Measurements from ENCODE around the gene ZC3H10. TPM values are rescaled to one million over a fixed set of nuclear protein-coding genes. Genes with fewer than 3 reads are reported as not detected.
A peak's percentile ranks its signal among the peaks of the same experiment; 100 is the strongest.

The ZC3H10 gene, protein sequence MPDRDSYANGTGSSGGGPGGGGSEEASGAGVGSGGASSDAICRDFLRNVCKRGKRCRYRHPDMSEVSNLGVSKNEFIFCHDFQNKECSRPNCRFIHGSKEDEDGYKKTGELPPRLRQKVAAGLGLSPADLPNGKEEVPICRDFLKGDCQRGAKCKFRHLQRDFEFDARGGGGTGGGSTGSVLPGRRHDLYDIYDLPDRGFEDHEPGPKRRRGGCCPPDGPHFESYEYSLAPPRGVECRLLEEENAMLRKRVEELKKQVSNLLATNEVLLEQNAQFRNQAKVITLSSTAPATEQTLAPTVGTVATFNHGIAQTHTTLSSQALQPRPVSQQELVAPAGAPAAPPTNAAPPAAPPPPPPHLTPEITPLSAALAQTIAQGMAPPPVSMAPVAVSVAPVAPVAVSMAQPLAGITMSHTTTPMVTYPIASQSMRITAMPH
- 3.3 and 3.6 TPM in 2 replicates for total RNA-seq (2012; rRNA removed)
- polyA plus RNA-seq (2012; rRNA removed), result 1.1 and 1.5 TPM in 2 replicates
- polyA plus RNA-seq (2012; cell fraction: cytosol; rRNA removed), result 0.48 and 1.1 TPM in 2 replicates
- polyA plus RNA-seq (2012; cell fraction: nucleus; rRNA removed; ENCODE audit: low replicate concordance), result 1.7 and 2.8 TPM in 2 replicates
- percentile 68 among the genes with signal in this experiment for Bru-seq, nascent RNA
- BruChase-seq, experiment 1, labeled RNA remaining after a 6-hour chase, result percentile 69 among the genes with signal in this experiment
- percentile 71 among the genes with signal in this experiment for BruChase-seq, experiment 2, labeled RNA remaining after a 2-hour chase
- long read RNA-seq, full-length matches to known transcripts, result 6 of 6 reads
- long read RNA-seq, partial matches to known transcripts, result 0 of 6 reads
- long read RNA-seq, other reads (novel, unspliced or antisense), result 0 of 6 reads

DNA sequence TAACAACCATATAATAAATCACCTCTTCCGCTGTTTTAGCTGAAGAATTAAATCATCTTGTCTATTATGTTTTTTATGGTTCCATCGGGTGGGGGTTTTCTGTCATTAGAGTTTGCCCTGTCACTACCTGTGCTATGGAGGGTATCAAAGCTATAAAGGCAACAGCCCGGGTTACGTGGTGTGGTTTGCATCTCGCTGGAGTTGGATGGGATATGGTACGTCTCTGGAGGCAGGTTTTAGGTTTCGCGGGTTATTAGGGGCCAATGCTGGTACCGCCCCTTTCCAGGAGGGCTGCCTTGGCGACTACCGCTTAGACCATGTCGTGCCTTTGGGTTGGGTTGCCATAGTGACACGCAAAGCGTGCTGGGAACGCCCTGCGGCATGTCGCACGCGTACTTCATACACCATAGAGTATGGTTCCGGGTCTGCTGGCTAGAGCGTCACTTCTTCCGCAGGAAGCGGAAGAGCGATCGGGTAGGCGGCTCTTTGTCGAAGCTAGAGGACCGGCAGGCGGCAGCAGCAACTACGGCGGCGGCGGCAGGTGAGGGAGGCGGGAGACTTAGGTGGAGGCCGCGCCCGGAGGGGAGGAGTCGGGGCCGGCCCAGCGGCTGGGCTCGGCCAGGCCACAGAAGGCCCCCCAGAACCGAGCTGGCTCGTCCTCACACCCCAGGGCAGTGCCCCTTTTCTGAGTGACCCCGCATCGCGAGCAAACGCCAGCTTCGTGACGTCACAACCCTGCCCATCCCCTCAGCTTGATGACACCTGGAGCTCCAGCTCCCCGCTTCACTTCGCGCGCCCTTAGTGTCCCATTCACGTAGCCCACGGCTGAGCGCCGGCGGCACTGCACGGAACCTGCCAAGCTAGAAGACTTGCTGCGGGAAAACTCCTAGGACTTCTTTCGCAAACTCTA lies at the start of gene ZC3H10:
Gene ZC3H10, plus strand, starts transcription at position 489 of the 910 bp plus-strand sequence. CDS start 2,297 bp downstream, outside the sequence.
- peaks cover 7% of the 10 kb centered on the region for H4K20me1 ChIP-seq (ENCODE audit: insufficient read depth, low read length)
- H3K27me3 ChIP-seq (ENCODE audit: control insufficient read depth, insufficient read depth, low read length), result no peaks in the 10 kb centered on the region
- 0% methylated on average over 50 of the region's 61 CpGs; no CpG with 5 or more reads in 1 of the 2 experiments for WGBS, 2 experiments (ENCODE audit: extremely low coverage in 2 of 2, insufficient read length in 1 of 2)
- peak within 1 kb of the TSS; percentile 98 for H3K56ac ChIP-seq (ENCODE audit: extremely low read depth, insufficient read depth, low read length)
- peak within 1 kb of the TSS; percentile 99 for H3K9ac ChIP-seq (ENCODE audit: low read depth, low read length)
- peaks cover 7% of the 10 kb centered on the region for H3K4me1 ChIP-seq (ENCODE audit: control insufficient read depth, insufficient read depth, low read length)
- H3K4me2 ChIP-seq (ENCODE audit: low read depth, low read length), result peak within 1 kb of the TSS; percentile 99
- peak within 1 kb of the TSS; percentile 94 for H2BK5ac ChIP-seq (ENCODE audit: low read depth, low read length, poor library complexity, severe bottlenecking)
- peak within 1 kb of the TSS; percentile 99 for H3K23ac ChIP-seq (ENCODE audit: low read depth, low read length)
- H3K9me3 ChIP-seq (ENCODE audit: control insufficient read depth, insufficient read depth, low read length), result no peaks in the 10 kb centered on the region
- peak; percentile 100 for DNase-seq
- H2AK9ac ChIP-seq (replicated peaks; ENCODE audit: low read depth, low read length, poor library complexity), result peak within 1 kb of the TSS; percentile 78
- ChIA-PET POLR2A (ENCODE audit: unreplicated experiment) (interaction anchor here (0.5 to 1.5 kb wide), 7 partner anchors 10 to 1202 kb away, joined by 3 to 8 read pairs (median 3); partner anchors contain the start of genes ESYT1 and SMARCC2), CTCF (interaction anchor here (0.7 to 3.9 kb wide), 6 partner anchors 8 to 71 kb away, joined by 3 to 27 read pairs (median 4); partner anchors contain the start of genes ERBB3, ESYT1 and SMARCC2)
- in situ Hi-C loops (cut with MboI; ENCODE audit: low sequenced_read_pairs) (no loop called here), intact Hi-C loops (cut with micrococcal nuclease) (loop anchor here (2.0 kb wide), 4 partner anchors 41 to 141 kb away; partner anchors contain the start of genes ANKRD52 and MYL6), dilution Hi-C loops (cut with HindIII; ENCODE audit: low sequenced_read_pairs, unreplicated experiment) (no loop called here)
- H3K4ac ChIP-seq (ENCODE audit: low read depth, low read length), result peak within 1 kb of the TSS; percentile 99
- H4K91ac ChIP-seq (ENCODE audit: insufficient read depth, low read depth, low read length), result peak within 1 kb of the TSS; percentile 96
- H3K14ac ChIP-seq (replicated peaks; ENCODE audit: low read depth, low read length), result peak within 1 kb of the TSS; percentile 100
- H3K27ac ChIP-seq (ENCODE audit: insufficient read depth, low read length), result peak within 1 kb of the TSS; percentile 95
- peak within 1 kb of the TSS; percentile 86 to 97 for H4K8ac ChIP-seq (ENCODE audit: low read depth in 2 of 2, low read length in 2 of 2)
- BruUV-seq (replicated peaks), result no TSS peak
- H2AK5ac ChIP-seq (ENCODE audit: low read depth, low read length), result peak within 1 kb of the TSS; percentile 86
- ATAC-seq (ENCODE audit: low read depth), result peak; percentile 76
- H3K9me1 ChIP-seq (ENCODE audit: insufficient read depth, low read length), result no peaks in the 10 kb centered on the region
- peak within 1 kb of the TSS; percentile 85 for H3K4me3 ChIP-seq (ENCODE audit: insufficient read depth, low read depth, low read length)
- H3K36me3 ChIP-seq (ENCODE audit: control insufficient read depth, insufficient read depth, low read length), result peaks cover 18% of the 10 kb centered on the region
- H2BK120ac ChIP-seq (ENCODE audit: low read depth, low read length), result 0 out of 2 replicates have a peak within 1 kb of the TSS, but pooled peaks have one; percentile 3
- H2BK15ac ChIP-seq (ENCODE audit: low read depth, low read length), result no peak within 1 kb of the TSS
- H3K79me1 ChIP-seq (ENCODE audit: low read depth in 1 of 2, low read length in 2 of 2), result peaks cover 7 to 55% of the 10 kb centered on the region in 2 experiments; a peak in 3 of 4 replicates
- H4K5ac ChIP-seq (ENCODE audit: low read depth, low read length), result peak within 1 kb of the TSS; percentile 45
- H3K18ac ChIP-seq (ENCODE audit: low read depth, low read length), result peak within 1 kb of the TSS; percentile 14; the same call in 1 of the 2 replicates
- no peak within 1 kb of the TSS for H2BK20ac ChIP-seq (ENCODE audit: low read depth, low read length)
- H2AFZ ChIP-seq (replicated peaks; ENCODE audit: low read length, poor library complexity), result peak within 1 kb of the TSS; percentile 85
- no peak for TF ChIP-seq FOS (IDR thresholded peaks at IDR 0.05; ENCODE audit: low read depth, low read length)
- 0 out of 2 replicates have a peak, but pooled peaks have one; percentile 27 for TF ChIP-seq MAFK (IDR thresholded peaks at IDR 0.05; ENCODE audit: low read depth, low read length)
- peak; percentile 97 for TF ChIP-seq POLR2A (IDR thresholded peaks at IDR 0.05; ENCODE audit: low read depth, low read length)
- TF ChIP-seq MAZ (IDR thresholded peaks at IDR 0.05; ENCODE audit: borderline replicate concordance, low read depth, low read length), result 0 out of 2 replicates have a peak, but pooled peaks have one; percentile 9
- TF ChIP-seq MXI1 (IDR thresholded peaks at IDR 0.05; ENCODE audit: borderline replicate concordance, low read depth, low read length), result peak; percentile 99
- TF ChIP-seq, protein P1, sequence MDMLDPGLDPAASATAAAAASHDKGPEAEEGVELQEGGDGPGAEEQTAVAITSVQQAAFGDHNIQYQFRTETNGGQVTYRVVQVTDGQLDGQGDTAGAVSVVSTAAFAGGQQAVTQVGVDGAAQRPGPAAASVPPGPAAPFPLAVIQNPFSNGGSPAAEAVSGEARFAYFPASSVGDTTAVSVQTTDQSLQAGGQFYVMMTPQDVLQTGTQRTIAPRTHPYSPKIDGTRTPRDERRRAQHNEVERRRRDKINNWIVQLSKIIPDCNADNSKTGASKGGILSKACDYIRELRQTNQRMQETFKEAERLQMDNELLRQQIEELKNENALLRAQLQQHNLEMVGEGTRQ (IDR thresholded peaks at IDR 0.05; ENCODE audit: low read depth, low read length), result peak; percentile 34; the same call in 1 of the 2 replicates
- no peak for TF ChIP-seq RAD21 (IDR thresholded peaks at IDR 0.05; ENCODE audit: low read length)
- TF ChIP-seq, protein P2, sequence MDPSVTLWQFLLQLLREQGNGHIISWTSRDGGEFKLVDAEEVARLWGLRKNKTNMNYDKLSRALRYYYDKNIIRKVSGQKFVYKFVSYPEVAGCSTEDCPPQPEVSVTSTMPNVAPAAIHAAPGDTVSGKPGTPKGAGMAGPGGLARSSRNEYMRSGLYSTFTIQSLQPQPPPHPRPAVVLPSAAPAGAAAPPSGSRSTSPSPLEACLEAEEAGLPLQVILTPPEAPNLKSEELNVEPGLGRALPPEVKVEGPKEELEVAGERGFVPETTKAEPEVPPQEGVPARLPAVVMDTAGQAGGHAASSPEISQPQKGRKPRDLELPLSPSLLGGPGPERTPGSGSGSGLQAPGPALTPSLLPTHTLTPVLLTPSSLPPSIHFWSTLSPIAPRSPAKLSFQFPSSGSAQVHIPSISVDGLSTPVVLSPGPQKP (IDR thresholded peaks at IDR 0.05; ENCODE audit: borderline replicate concordance, low read depth, low read length), result 0 out of 2 replicates have a peak, but pooled peaks have one; percentile 26
- no peak for TF ChIP-seq NFE2L2 (IDR thresholded peaks at IDR 0.05; ENCODE audit: low read depth, low read length)
- 0 out of 2 replicates have a peak, but pooled peaks have one; percentile 8 for TF ChIP-seq CEBPB (IDR thresholded peaks at IDR 0.05; ENCODE audit: low read depth, low read length)

All from IMR-90 (cell line).